ENCODE measurements around the gene BHMT. TPM values are rescaled to one million over a fixed set of nuclear protein-coding genes. Genes with fewer than 3 reads are reported as not detected.
A peak's percentile ranks its signal among the peaks of the same experiment; 100 is the strongest.

BHMT gene
- total and polyA plus RNA-seq, 2 experiments from 2014 or later = 2.6 to 4.2 TPM

DNA sequence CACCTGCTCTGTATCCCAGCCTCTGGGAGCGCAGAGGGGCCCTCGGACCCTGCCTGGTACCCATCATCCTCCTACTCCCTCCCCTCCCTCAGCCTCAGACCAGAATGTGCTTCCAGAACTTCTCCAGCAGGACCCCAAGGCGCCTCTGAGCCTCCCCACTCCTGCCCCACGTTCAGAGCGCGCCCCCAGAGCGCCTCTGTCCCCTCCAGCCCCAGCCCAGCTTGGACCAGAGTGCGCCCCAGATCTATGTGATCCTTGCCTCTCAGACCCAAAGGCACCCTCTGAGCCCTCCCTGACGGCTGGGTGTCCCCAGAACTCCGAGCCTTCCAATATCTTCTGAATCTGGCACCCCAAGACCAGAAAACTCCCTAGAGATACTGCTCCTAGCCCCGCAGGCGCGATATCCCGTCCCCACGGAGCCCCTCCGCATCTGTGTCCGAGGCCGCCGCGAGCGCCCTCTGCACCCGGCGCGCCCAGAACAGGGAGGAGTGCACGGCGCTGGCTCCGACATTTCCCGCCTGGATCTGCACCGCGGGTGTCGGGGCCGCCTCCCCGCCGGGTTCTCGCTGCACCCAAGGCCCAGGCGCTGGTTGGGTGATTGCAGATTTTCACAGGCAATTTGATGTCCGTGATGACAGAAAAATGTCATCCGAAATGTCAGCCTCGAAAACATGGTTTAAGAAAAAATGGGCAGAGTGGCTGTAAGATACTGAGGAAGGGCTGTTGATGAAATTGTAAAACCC is 522 bp downstream of the BHMT start:
- ATAC-seq (peak; percentile 78), DNase-seq (ENCODE audit: low spot score) (peak; percentile 43)
- no peaks in the 10 kb centered on the region for H3F3A ChIP-seq (replicated peaks; ENCODE audit: low read depth)
- Mint-ChIP-seq H3K9me3 (no peaks in the 10 kb centered on the region), H3K27me3 (ENCODE audit: insufficient read depth, low read depth, poor library complexity) (peaks cover 26% of the 10 kb centered on the region), H3K27ac (no peak overlapping the region), H3K4me1 (peaks cover 3% of the 10 kb centered on the region), H3K4me3 (peak overlapping the region; percentile 83), H3K36me3 (ENCODE audit: low read depth) (no peaks in the 10 kb centered on the region)
- no peak overlapping the region for H3K27ac ChIP-seq (ENCODE audit: low read depth)
- TF ChIP-seq, protein P1, sequence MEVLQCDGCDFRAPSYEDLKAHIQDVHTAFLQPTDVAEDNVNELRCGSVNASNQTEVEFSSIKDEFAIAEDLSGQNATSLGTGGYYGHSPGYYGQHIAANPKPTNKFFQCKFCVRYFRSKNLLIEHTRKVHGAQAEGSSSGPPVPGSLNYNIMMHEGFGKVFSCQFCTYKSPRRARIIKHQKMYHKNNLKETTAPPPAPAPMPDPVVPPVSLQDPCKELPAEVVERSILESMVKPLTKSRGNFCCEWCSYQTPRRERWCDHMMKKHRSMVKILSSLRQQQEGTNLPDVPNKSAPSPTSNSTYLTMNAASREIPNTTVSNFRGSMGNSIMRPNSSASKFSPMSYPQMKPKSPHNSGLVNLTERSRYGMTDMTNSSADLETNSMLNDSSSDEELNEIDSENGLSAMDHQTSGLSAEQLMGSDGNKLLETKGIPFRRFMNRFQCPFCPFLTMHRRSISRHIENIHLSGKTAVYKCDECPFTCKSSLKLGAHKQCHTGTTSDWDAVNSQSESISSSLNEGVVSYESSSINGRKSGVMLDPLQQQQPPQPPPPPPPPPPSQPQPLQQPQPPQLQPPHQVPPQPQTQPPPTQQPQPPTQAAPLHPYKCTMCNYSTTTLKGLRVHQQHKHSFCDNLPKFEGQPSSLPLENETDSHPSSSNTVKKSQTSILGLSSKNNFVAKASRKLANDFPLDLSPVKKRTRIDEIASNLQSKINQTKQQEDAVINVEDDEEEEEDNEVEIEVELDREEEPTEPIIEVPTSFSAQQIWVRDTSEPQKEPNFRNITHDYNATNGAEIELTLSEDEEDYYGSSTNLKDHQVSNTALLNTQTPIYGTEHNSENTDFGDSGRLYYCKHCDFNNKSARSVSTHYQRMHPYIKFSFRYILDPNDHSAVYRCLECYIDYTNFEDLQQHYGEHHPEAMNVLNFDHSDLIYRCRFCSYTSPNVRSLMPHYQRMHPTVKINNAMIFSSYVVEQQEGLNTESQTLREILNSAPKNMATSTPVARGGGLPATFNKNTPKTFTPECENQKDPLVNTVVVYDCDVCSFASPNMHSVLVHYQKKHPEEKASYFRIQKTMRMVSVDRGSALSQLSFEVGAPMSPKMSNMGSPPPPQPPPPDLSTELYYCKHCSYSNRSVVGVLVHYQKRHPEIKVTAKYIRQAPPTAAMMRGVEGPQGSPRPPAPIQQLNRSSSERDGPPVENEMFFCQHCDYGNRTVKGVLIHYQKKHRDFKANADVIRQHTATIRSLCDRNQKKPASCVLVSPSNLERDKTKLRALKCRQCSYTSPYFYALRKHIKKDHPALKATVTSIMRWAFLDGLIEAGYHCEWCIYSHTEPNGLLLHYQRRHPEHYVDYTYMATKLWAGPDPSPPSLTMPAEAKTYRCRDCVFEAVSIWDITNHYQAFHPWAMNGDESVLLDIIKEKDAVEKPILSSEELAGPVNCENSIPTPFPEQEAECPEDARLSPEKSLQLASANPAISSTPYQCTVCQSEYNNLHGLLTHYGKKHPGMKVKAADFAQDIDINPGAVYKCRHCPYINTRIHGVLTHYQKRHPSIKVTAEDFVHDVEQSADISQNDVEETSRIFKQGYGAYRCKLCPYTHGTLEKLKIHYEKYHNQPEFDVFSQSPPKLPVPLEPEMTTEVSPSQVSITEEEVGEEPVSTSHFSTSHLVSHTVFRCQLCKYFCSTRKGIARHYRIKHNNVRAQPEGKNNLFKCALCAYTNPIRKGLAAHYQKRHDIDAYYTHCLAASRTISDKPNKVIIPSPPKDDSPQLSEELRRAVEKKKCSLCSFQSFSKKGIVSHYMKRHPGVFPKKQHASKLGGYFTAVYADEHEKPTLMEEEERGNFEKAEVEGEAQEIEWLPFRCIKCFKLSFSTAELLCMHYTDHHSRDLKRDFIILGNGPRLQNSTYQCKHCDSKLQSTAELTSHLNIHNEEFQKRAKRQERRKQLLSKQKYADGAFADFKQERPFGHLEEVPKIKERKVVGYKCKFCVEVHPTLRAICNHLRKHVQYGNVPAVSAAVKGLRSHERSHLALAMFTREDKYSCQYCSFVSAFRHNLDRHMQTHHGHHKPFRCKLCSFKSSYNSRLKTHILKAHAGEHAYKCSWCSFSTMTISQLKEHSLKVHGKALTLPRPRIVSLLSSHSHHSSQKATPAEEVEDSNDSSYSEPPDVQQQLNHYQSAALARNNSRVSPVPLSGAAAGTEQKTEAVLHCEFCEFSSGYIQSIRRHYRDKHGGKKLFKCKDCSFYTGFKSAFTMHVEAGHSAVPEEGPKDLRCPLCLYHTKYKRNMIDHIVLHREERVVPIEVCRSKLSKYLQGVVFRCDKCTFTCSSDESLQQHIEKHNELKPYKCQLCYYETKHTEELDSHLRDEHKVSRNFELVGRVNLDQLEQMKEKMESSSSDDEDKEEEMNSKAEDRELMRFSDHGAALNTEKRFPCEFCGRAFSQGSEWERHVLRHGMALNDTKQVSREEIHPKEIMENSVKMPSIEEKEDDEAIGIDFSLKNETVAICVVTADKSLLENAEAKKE (CRISPR knock-in tag; IDR thresholded peaks at IDR 0.05) = no peak
- TF ChIP-seq, protein P2, sequence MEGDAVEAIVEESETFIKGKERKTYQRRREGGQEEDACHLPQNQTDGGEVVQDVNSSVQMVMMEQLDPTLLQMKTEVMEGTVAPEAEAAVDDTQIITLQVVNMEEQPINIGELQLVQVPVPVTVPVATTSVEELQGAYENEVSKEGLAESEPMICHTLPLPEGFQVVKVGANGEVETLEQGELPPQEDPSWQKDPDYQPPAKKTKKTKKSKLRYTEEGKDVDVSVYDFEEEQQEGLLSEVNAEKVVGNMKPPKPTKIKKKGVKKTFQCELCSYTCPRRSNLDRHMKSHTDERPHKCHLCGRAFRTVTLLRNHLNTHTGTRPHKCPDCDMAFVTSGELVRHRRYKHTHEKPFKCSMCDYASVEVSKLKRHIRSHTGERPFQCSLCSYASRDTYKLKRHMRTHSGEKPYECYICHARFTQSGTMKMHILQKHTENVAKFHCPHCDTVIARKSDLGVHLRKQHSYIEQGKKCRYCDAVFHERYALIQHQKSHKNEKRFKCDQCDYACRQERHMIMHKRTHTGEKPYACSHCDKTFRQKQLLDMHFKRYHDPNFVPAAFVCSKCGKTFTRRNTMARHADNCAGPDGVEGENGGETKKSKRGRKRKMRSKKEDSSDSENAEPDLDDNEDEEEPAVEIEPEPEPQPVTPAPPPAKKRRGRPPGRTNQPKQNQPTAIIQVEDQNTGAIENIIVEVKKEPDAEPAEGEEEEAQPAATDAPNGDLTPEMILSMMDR (conservative IDR thresholded peaks at IDR 0.05; ENCODE audit: low read depth in 2 of 2) = peak; percentile 30 to 34; a peak in 3 of 4 replicates
- TF ChIP-seq, protein P3, sequence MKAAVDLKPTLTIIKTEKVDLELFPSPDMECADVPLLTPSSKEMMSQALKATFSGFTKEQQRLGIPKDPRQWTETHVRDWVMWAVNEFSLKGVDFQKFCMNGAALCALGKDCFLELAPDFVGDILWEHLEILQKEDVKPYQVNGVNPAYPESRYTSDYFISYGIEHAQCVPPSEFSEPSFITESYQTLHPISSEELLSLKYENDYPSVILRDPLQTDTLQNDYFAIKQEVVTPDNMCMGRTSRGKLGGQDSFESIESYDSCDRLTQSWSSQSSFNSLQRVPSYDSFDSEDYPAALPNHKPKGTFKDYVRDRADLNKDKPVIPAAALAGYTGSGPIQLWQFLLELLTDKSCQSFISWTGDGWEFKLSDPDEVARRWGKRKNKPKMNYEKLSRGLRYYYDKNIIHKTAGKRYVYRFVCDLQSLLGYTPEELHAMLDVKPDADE (IDR thresholded peaks at IDR 0.05) = no peak
- H2AFZ ChIP-seq = peak overlapping the region; percentile 99
- peak overlapping the region; percentile 96 for H3K4me2 ChIP-seq
- H3K4me3 ChIP-seq = peak overlapping the region; percentile 85
- H3K4me1 ChIP-seq (ENCODE audit: insufficient read depth) = peaks cover 7% of the 10 kb centered on the region; the same call in 1 of the 2 replicates
- no peaks in the 10 kb centered on the region for H3K9me2 ChIP-seq (ENCODE audit: insufficient read depth)
- no peaks in the 10 kb centered on the region for H3K79me2 ChIP-seq (replicated peaks; ENCODE audit: insufficient read depth)
- H3K27me3 ChIP-seq (ENCODE audit: insufficient read depth) = peaks cover 47% of the 10 kb centered on the region
- H3K36me3 ChIP-seq (ENCODE audit: insufficient read depth) = no peaks in the 10 kb centered on the region
- H4K20me1 ChIP-seq (replicated peaks; ENCODE audit: insufficient read depth) = no peaks in the 10 kb centered on the region

All from GM23338 (cell line).